HG03460 (cell line): ENCODE measurements around the gene CCDC85C.

ENCODE experiments used
- ATAC-seq: cut with Tn5 transposase; IDR thresholded peaks from one replicate; pipeline ENCODE4 v1.9.1; 2021; ENCODE audit not compliant: unreplicated experiment

CCDC85C gene

GRCh38 chr14:99514552-99515300, 89.3 kb downstream of the CCDC85C start:
- no peak for ATAC-seq

- no peak for ATAC-seq
These were observed 90.0 kb downstream of the CCDC85C start for GRCh38 chr14:99513946-99514551.

GRCh38 chr14:99513183-99513694, 90.8 kb downstream of the CCDC85C start:
- ATAC-seq = no peak

GRCh38 chr14:99512571-99513182, 91.3 kb downstream of the CCDC85C start:
- ATAC-seq = no peak

- ATAC-seq = no peak
These were observed 91.9 kb downstream of the CCDC85C start for GRCh38 chr14:99512110-99512449.

GRCh38 chr14:99511421-99512109, 92.4 kb downstream of the CCDC85C start:
- no peak for ATAC-seq

GRCh38 chr14:99510556-99511139, 93.4 kb downstream of the CCDC85C start:
- ATAC-seq = no peak

- no peak for ATAC-seq
These were observed 94.0 kb downstream of the CCDC85C start for GRCh38 chr14:99509871-99510555.

- ATAC-seq = no peak
These were observed 94.9 kb downstream of the CCDC85C start for GRCh38 chr14:99508896-99509629.

GRCh38 chr14:99507860-99508640, 96.0 kb downstream of the CCDC85C start:
- no peak for ATAC-seq

- no peak for ATAC-seq
These were observed 97.7 kb downstream of the CCDC85C start for GRCh38 chr14:99506276-99506675.

GRCh38 chr14:99505089-99505488, 98.9 kb downstream of the CCDC85C start:
- no peak for ATAC-seq

- ATAC-seq = no peak
These were observed 100.1 kb downstream of the CCDC85C start for GRCh38 chr14:99503848-99504453.

GRCh38 chr14:99502989-99503421, 101.0 kb downstream of the CCDC85C start:
- ATAC-seq = no peak

GRCh38 chr14:99497894-99498293, 106.1 kb downstream of the CCDC85C start:
- ATAC-seq = no peak

- ATAC-seq = no peak
These were observed 106.7 kb downstream of the CCDC85C start for GRCh38 chr14:99497341-99497740.

- ATAC-seq = no peak
These were observed 119.9 kb downstream of the CCDC85C start for GRCh38 chr14:99484106-99484505.

GRCh38 chr14:99481745-99482099, 122.3 kb downstream of the CCDC85C start:
- no peak for ATAC-seq
